ENCODE measurements around the gene PAX8. TPM values are rescaled to one million over a fixed set of nuclear protein-coding genes. Genes with fewer than 3 reads are reported as not detected.

PAX8 gene
- total and polyA plus RNA-seq, 2 of the 13 experiments (the other 11 are each of a cell fraction or from before 2014, with no cell fraction given) = 1.5 to 8.8 TPM

GRCh38 chr2:113198790-113199612 is 79.7 kb downstream of the PAX8 start (continued):
- TF ChIP-seq ZBED4 (CRISPR knock-in tag; IDR thresholded peaks at IDR 0.05; ENCODE audit: borderline replicate concordance) (peak; percentile 66; the same call in 1 of the 2 replicates), ZNF281 (CRISPR knock-in tag; IDR thresholded peaks at IDR 0.05; ENCODE audit: borderline replicate concordance) (no peak; the same call in 1 of the 2 replicates), HOXD1 (CRISPR knock-in tag; IDR thresholded peaks at IDR 0.05) (peak; percentile 88), ZNF292 (CRISPR knock-in tag; IDR thresholded peaks at IDR 0.05; ENCODE audit: borderline replicate concordance, low read depth) (peak; percentile 69; the same call in 1 of the 2 replicates), HMG20A (CRISPR knock-in tag; IDR thresholded peaks at IDR 0.05; ENCODE audit: borderline replicate concordance) (peak; percentile 19; the same call in 1 of the 2 replicates), MTF1 (CRISPR knock-in tag; IDR thresholded peaks at IDR 0.05) (peak; percentile 95), PAXIP1 (CRISPR knock-in tag; conservative IDR thresholded peaks at IDR 0.05) (peak; percentile 67), ZNF556 (CRISPR knock-in tag; IDR thresholded peaks at IDR 0.05; ENCODE audit: borderline replicate concordance) (peak; percentile 95; the same call in 1 of the 2 replicates), ZNF30 (CRISPR knock-in tag; IDR thresholded peaks at IDR 0.05) (peak; percentile 58; the same call in 1 of the 2 replicates), GTF2F1 (IDR thresholded peaks at IDR 0.05; ENCODE audit: low read length) (no peak), ETS1 (CRISPR knock-in tag; IDR thresholded peaks at IDR 0.05) (no peak), NFYB (CRISPR knock-in tag; IDR thresholded peaks at IDR 0.05) (peak; percentile 6; the same call in 1 of the 2 replicates), ZBTB2 (CRISPR knock-in tag; IDR thresholded peaks at IDR 0.05; ENCODE audit: low read depth) (peak; percentile 23), STAT5B (CRISPR knock-in tag; IDR thresholded peaks at IDR 0.05) (no peak), TAF1 (CRISPR knock-in tag; IDR thresholded peaks at IDR 0.05) (peak; percentile 76)
